HEK293 (cell line): ENCODE measurements around the gene GFRAL.

Source experiments
- SCRT1 ChIP-seq: fragments of 450-650 bp; formaldehyde crosslinking; IDR thresholded peaks from 2 replicates; pipeline ENCODE4 v1.5.1; 2016; ENCODE audit warnings: missing biosample characterization, missing genetic modification characterization, borderline replicate concordance
- SP2 ChIP-seq: fragments of 450-650 bp; formaldehyde crosslinking; IDR thresholded peaks from 2 replicates; pipeline ENCODE4 v1.5.1; 2016; ENCODE audit warnings: missing biosample characterization, missing genetic modification characterization
- ZNF266 ChIP-seq: fragments of 450-650 bp; formaldehyde crosslinking; IDR thresholded peaks from 2 replicates; pipeline ENCODE4 v1.5.1; 2016; ENCODE audit warnings: missing biosample characterization, missing genetic modification characterization, low read depth
- ZNF354C ChIP-seq: fragments of 450-650 bp; formaldehyde crosslinking; IDR thresholded peaks from 2 replicates; pipeline ENCODE4 v1.5.1; 2016; ENCODE audit warnings: missing biosample characterization, missing genetic modification characterization, low read depth, borderline replicate concordance
- ZNF423 ChIP-seq: fragments of 450-650 bp; formaldehyde crosslinking; IDR thresholded peaks from 2 replicates; pipeline ENCODE4 v1.5.1; 2016; ENCODE audit warnings: missing biosample characterization, missing genetic modification characterization
- ZNF549 ChIP-seq: fragments of 450-650 bp; IDR thresholded peaks from 2 replicates; pipeline ENCODE4 v1.5.1; 2018; ENCODE audit warnings: missing biosample characterization, missing genetic modification characterization, mild to moderate bottlenecking, inconsistent platforms, moderate library complexity
- ZNF629 ChIP-seq: fragments of 450-650 bp; formaldehyde crosslinking; IDR thresholded peaks from 2 replicates; pipeline ENCODE4 v1.5.1; 2017; ENCODE audit warnings: missing biosample characterization, missing genetic modification characterization
- ZNF658 ChIP-seq: fragments of 450-650 bp; formaldehyde crosslinking; IDR thresholded peaks from 2 replicates; pipeline ENCODE4; 2016; ENCODE audit warnings: missing biosample characterization, missing genetic modification characterization
- ZNF670 ChIP-seq: fragments of 450-650 bp; formaldehyde crosslinking; IDR thresholded peaks from 2 replicates; pipeline ENCODE4 v1.5.1; 2016; ENCODE audit warnings: missing biosample characterization, missing genetic modification characterization, low read depth
- ZNF707 ChIP-seq: fragments of 450-650 bp; formaldehyde crosslinking; IDR thresholded peaks from 2 replicates; pipeline ENCODE4 v1.5.1; 2016; ENCODE audit warnings: missing biosample characterization, missing genetic modification characterization
- TF ChIP-seq, protein P1 (sequence below): fragments of 450-650 bp; formaldehyde crosslinking; IDR thresholded peaks from 2 replicates; pipeline ENCODE4 v1.5.1; 2016; ENCODE audit warnings: missing biosample characterization, missing genetic modification characterization
- TF ChIP-seq, protein P2 (sequence below): IDR thresholded peaks from 2 replicates; pipeline ENCODE4 v1.6.1; 2011; ENCODE audit warnings: mild to moderate bottlenecking, low read depth, low read length, borderline replicate concordance
- TF ChIP-seq, protein P3 (sequence below): fragments of 450-650 bp; formaldehyde crosslinking; IDR thresholded peaks from 2 replicates; pipeline ENCODE4 v1.5.1; 2016; ENCODE audit warnings: missing biosample characterization, missing genetic modification characterization
- TF ChIP-seq, protein P4 (sequence below): fragments of 450-650 bp; formaldehyde crosslinking; optimal IDR thresholded peaks from 2 replicates; pipeline ENCODE3; 2016; ENCODE audit warnings: missing biosample characterization, mild to moderate bottlenecking, missing genetic modification characterization

DNA sequence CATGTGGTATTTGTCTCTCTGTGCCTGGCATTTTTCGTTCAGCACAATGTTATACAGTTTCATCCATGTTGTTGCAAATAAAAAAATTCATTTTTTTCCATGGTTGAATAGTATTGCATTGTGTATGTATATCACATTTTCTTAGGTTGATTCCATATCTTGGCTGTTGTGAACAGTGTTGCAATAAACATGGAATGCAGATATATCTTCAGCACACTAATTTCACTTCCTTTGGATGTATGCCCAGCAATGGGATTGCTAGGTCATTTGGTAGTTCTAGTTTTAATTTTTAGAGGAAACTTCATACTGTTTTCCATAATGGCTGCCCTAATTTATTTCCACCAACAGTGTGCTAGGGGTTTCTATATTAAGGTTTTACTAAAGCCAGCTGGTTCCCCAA is 52.6 kb downstream of the GFRAL start:
- TF ChIP-seq ZNF658 (tag by site-specific recombination) (no peak), ZNF629 (tag by site-specific recombination) (no peak), ZNF266 (tag by site-specific recombination) (no peak), ZNF707 (tag by site-specific recombination) (no peak), SP2 (no peak), SCRT1 (tag by site-specific recombination) (no peak), ZNF423 (tag by site-specific recombination) (no peak), ZNF354C (tag by site-specific recombination) (no peak), ZNF549 (tag by site-specific recombination) (no peak), ZNF670 (tag by site-specific recombination) (no peak)
- TF ChIP-seq, protein P1, sequence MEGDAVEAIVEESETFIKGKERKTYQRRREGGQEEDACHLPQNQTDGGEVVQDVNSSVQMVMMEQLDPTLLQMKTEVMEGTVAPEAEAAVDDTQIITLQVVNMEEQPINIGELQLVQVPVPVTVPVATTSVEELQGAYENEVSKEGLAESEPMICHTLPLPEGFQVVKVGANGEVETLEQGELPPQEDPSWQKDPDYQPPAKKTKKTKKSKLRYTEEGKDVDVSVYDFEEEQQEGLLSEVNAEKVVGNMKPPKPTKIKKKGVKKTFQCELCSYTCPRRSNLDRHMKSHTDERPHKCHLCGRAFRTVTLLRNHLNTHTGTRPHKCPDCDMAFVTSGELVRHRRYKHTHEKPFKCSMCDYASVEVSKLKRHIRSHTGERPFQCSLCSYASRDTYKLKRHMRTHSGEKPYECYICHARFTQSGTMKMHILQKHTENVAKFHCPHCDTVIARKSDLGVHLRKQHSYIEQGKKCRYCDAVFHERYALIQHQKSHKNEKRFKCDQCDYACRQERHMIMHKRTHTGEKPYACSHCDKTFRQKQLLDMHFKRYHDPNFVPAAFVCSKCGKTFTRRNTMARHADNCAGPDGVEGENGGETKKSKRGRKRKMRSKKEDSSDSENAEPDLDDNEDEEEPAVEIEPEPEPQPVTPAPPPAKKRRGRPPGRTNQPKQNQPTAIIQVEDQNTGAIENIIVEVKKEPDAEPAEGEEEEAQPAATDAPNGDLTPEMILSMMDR (tag by site-specific recombination) = no peak
- TF ChIP-seq, protein P2, sequence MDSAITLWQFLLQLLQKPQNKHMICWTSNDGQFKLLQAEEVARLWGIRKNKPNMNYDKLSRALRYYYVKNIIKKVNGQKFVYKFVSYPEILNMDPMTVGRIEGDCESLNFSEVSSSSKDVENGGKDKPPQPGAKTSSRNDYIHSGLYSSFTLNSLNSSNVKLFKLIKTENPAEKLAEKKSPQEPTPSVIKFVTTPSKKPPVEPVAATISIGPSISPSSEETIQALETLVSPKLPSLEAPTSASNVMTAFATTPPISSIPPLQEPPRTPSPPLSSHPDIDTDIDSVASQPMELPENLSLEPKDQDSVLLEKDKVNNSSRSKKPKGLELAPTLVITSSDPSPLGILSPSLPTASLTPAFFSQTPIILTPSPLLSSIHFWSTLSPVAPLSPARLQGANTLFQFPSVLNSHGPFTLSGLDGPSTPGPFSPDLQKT = no peak
- TF ChIP-seq, protein P3, sequence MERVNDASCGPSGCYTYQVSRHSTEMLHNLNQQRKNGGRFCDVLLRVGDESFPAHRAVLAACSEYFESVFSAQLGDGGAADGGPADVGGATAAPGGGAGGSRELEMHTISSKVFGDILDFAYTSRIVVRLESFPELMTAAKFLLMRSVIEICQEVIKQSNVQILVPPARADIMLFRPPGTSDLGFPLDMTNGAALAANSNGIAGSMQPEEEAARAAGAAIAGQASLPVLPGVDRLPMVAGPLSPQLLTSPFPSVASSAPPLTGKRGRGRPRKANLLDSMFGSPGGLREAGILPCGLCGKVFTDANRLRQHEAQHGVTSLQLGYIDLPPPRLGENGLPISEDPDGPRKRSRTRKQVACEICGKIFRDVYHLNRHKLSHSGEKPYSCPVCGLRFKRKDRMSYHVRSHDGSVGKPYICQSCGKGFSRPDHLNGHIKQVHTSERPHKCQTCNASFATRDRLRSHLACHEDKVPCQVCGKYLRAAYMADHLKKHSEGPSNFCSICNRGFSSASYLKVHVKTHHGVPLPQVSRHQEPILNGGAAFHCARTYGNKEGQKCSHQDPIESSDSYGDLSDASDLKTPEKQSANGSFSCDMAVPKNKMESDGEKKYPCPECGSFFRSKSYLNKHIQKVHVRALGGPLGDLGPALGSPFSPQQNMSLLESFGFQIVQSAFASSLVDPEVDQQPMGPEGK = no peak
- TF ChIP-seq, protein P4, sequence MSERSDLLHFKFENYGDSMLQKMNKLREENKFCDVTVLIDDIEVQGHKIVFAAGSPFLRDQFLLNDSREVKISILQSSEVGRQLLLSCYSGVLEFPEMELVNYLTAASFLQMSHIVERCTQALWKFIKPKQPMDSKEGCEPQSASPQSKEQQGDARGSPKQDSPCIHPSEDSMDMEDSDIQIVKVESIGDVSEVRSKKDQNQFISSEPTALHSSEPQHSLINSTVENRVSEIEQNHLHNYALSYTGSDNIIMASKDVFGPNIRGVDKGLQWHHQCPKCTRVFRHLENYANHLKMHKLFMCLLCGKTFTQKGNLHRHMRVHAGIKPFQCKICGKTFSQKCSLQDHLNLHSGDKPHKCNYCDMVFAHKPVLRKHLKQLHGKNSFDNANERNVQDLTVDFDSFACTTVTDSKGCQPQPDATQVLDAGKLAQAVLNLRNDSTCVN (tag by site-specific recombination) = no peak
